Tibial nerve (tissue), 4 donors: ENCODE data around the gene ADGRG1. TPM values are rescaled to one million over a fixed set of nuclear protein-coding genes. Genes with fewer than 3 reads are reported as not detected.

Experiments
- DNase-seq, 2 donors: peaks; one replicate each; pipeline ENCODE4 v3.0.0-alpha.2; 2019; ENCODE audit warnings: low spot score in 2 of 2
- H3K27ac ChIP-seq, 4 donors: fragments of 200-600 bp; sonication (generic) in 3 of 4; one replicate each; pipeline ENCODE4 v1.5.1; 2017 to 2019; ENCODE audit warnings: mild to moderate bottlenecking in 1 of 4
- H3K27me3 ChIP-seq, 2 donors: fragments of 200-600 bp; sonication (generic) in 1 of 2; one replicate each; pipeline versions ENCODE4 v1.5.1 to v1.6.0; 2017 to 2019
- H3K36me3 ChIP-seq, 3 donors: fragments of 200-600 bp; sonication (generic); one replicate each; pipeline ENCODE4 v1.5.1; 2018 to 2019
- H3K4me1 ChIP-seq, 4 donors: fragments of 200-600 bp; sonication (generic) in 3 of 4; one replicate each; pipeline ENCODE4 v1.5.1; 2017 to 2019
- H3K4me3 ChIP-seq, 4 donors: fragments of 200-600 bp; sonication (generic) in 3 of 4; one replicate each; pipeline ENCODE4 v1.5.1; 2017 to 2019; ENCODE audit warnings: mild to moderate bottlenecking in 1 of 4, moderate library complexity in 1 of 4
- H3K9me3 ChIP-seq, 4 donors: fragments of 200-600 bp; sonication (generic) in 3 of 4; one replicate each; pipeline ENCODE4 v1.5.1; 2017 to 2019
- EP300 ChIP-seq, 2 donors: sonication (generic); formaldehyde crosslinking; IDR thresholded peaks; one replicate each; pipeline ENCODE4 v1.6.1; 2017; ENCODE audit warnings: antibody characterized with exemption in 2 of 2, mild to moderate bottlenecking in 1 of 2
- POLR2A ChIP-seq, 2 donors: fragments of 450-650 bp; IDR thresholded peaks; one replicate each; pipeline ENCODE4 v1.6.1; 2017; ENCODE audit warnings: antibody characterized with exemption in 2 of 2, mild to moderate bottlenecking in 2 of 2, moderate library complexity in 2 of 2
- WGBS, 2 donors: methylation state at CpG; one replicate each; pipeline ENCODE4 v1.1.5; 2018; 5-methylcytosine and 5-hydroxymethylcytosine counted together
- total RNA-seq, 4 donors: library from RNA; depleted of rRNA; stranded (reverse); fragments of >200 nt; gene quantifications; one replicate each; pipeline ENCODE4 v1.1.0, GENCODE V29; 2016
- TF ChIP-seq, protein P1 (sequence below), 5 experiments: fragments of 200-600 bp in 3 of 5; fragments of 450-650 bp in 2 of 5; sonication (generic) in 3 of 5; IDR thresholded peaks; one replicate each; pipeline ENCODE4 v1.5.1; 2016 to 2019; ENCODE audit warnings: antibody characterized with exemption in 5 of 5, mild to moderate bottlenecking in 3 of 5, moderate library complexity in 2 of 5

The ADGRG1 gene
- total RNA-seq, 4 donors from 2014 or later = 9.0 to 59.4 (median 41.8) TPM

DNA sequence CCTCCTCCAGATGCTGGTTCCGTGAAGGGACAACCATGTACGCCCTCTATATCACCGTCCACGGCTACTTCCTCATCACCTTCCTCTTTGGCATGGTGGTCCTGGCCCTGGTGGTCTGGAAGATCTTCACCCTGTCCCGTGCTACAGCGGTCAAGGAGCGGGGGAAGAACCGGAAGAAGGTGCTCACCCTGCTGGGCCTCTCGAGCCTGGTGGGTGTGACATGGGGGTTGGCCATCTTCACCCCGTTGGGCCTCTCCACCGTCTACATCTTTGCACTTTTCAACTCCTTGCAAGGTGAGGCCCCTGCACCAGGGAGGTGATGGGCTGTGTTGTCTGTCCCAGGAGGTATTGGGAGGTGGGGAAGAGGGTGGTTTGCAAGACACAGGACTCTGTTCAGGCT lies 57.2 kb downstream of the ADGRG1 start:
- Histone ChIP-seq H3K27ac (no peak overlapping the region), H3K27me3 (no peaks in the 10 kb centered on the region), H3K36me3 (no peaks in the 10 kb centered on the region), H3K9me3 (no peaks in the 10 kb centered on the region), H3K4me3 (no peak overlapping the region), H3K4me1 (no peaks in the 10 kb centered on the region)
- WGBS, 2 donors = 87% methylated on average over 11 of the region's 11 CpGs
- TF ChIP-seq, protein P1, sequence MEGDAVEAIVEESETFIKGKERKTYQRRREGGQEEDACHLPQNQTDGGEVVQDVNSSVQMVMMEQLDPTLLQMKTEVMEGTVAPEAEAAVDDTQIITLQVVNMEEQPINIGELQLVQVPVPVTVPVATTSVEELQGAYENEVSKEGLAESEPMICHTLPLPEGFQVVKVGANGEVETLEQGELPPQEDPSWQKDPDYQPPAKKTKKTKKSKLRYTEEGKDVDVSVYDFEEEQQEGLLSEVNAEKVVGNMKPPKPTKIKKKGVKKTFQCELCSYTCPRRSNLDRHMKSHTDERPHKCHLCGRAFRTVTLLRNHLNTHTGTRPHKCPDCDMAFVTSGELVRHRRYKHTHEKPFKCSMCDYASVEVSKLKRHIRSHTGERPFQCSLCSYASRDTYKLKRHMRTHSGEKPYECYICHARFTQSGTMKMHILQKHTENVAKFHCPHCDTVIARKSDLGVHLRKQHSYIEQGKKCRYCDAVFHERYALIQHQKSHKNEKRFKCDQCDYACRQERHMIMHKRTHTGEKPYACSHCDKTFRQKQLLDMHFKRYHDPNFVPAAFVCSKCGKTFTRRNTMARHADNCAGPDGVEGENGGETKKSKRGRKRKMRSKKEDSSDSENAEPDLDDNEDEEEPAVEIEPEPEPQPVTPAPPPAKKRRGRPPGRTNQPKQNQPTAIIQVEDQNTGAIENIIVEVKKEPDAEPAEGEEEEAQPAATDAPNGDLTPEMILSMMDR (IDR thresholded peaks at IDR 0.05) = no peak
- TF ChIP-seq POLR2A (IDR thresholded peaks at IDR 0.05) = no peak
- no peak for TF ChIP-seq EP300 (IDR thresholded peaks at IDR 0.05)
- no peak for DNase-seq

DNA sequence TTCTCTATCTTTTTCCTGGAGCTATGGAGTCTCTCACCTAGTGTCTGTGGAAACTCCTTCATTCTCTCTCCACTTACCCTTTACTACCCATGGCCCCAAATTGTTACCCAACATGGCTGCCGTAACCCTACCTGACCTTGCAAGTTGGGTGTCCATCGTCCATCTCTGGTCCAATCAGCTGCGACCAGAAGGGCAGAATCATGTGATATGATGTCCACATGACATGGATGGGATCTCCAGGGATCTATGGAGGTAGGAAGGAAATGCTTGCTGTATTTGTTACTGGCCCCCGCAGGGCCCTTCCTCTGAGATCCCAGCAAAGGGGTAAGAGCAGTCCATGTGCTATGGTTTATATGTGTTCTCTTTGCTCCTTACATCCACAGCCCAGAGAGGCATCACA lies 58.1 kb downstream of the ADGRG1 start:
- H3K36me3 ChIP-seq = no peaks in the 10 kb centered on the region
- H3K4me1 ChIP-seq = no peaks in the 10 kb centered on the region
- no peaks in the 10 kb centered on the region for H3K9me3 ChIP-seq
- 33 to 58% methylated on average over 4 of the region's 4 CpGs for WGBS, 2 donors
- no peak for DNase-seq
- H3K27ac ChIP-seq = no peak overlapping the region
- H3K27me3 ChIP-seq = no peaks in the 10 kb centered on the region
- TF ChIP-seq, protein P1 (IDR thresholded peaks at IDR 0.05) = no peak
- TF ChIP-seq POLR2A (IDR thresholded peaks at IDR 0.05) (no peak), EP300 (IDR thresholded peaks at IDR 0.05) (no peak)
- H3K4me3 ChIP-seq = no peak overlapping the region

DNA sequence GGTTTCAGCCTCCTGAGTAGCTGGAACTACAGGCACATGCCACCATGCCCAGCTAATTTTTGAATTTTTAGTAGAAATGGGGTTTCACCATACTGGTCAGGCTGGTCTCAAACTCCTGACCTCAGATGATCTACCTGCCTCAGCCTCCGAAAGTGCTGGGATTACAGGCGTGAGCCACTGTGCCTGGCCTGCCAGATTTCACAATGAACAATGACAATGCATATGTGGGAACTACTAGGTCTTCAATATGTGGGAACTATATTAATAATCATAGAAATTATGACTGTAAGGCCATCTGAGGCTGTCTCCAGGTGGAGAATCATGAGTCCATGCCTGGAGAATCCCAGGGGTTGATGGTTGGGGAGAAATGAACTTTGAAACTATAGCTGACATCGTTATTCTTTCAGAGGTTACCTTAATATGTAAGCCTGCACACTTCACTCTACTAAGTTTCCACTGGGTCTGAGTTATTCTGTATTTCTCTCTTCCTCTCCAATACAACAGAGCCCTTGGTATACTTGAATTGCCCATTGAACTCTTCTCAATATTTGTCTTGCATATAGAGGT lies 59.0 kb downstream of the ADGRG1 start:
- no peak for TF ChIP-seq POLR2A (IDR thresholded peaks at IDR 0.05)
- TF ChIP-seq EP300 (IDR thresholded peaks at IDR 0.05) = no peak
- TF ChIP-seq, protein P1 (IDR thresholded peaks at IDR 0.05) = no peak

DNA sequence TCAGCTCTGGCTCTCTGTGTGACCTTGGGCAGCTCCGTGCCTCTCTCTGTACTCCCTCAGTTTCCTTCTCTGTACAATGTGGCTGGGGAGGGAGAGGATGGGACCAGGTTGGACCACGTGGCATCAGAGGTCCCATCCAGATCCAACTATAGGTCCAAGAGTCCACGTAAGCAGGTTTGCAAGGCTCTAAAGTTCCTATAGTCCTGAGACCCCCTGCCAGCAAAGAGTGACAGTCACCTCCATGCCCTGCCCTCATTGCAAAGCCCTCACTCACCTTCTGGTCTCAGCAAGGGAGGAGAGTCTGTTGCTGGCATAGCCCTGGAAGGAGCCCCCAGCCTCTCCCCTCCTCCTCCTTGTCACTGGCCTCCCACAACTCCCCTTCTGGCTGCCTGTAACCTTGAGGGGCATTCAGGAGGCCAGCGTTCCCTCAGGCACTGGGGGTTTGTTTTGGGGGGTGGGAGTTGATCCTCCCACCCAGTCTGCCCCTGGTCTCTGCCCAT lies 60.1 kb downstream of the ADGRG1 start:
- no peak for DNase-seq
- no peaks in the 10 kb centered on the region for H3K4me1 ChIP-seq
- 62 to 65% methylated on average over 4 of the region's 4 CpGs for WGBS, 2 donors
- no peaks in the 10 kb centered on the region for H3K9me3 ChIP-seq
- no peaks in the 10 kb centered on the region for H3K36me3 ChIP-seq
- TF ChIP-seq EP300 (IDR thresholded peaks at IDR 0.05) (no peak), POLR2A (IDR thresholded peaks at IDR 0.05) (no peak)
- TF ChIP-seq, protein P1 (IDR thresholded peaks at IDR 0.05) = no peak
- H3K27me3 ChIP-seq = no peaks in the 10 kb centered on the region
- no peak overlapping the region for H3K4me3 ChIP-seq
- H3K27ac ChIP-seq = no peak overlapping the region

More for the DNA sequence above, 59.0 kb downstream of the ADGRG1 start:
- no peaks in the 10 kb centered on the region for H3K4me1 ChIP-seq
- 87 to 90% methylated on average over 3 of the region's 3 CpGs for WGBS, 2 donors
- no peaks in the 10 kb centered on the region for H3K9me3 ChIP-seq
- no peaks in the 10 kb centered on the region for H3K27me3 ChIP-seq
- H3K36me3 ChIP-seq = no peaks in the 10 kb centered on the region
- no peak overlapping the region for H3K4me3 ChIP-seq
- DNase-seq = no peak
- H3K27ac ChIP-seq = no peak overlapping the region

DNA sequence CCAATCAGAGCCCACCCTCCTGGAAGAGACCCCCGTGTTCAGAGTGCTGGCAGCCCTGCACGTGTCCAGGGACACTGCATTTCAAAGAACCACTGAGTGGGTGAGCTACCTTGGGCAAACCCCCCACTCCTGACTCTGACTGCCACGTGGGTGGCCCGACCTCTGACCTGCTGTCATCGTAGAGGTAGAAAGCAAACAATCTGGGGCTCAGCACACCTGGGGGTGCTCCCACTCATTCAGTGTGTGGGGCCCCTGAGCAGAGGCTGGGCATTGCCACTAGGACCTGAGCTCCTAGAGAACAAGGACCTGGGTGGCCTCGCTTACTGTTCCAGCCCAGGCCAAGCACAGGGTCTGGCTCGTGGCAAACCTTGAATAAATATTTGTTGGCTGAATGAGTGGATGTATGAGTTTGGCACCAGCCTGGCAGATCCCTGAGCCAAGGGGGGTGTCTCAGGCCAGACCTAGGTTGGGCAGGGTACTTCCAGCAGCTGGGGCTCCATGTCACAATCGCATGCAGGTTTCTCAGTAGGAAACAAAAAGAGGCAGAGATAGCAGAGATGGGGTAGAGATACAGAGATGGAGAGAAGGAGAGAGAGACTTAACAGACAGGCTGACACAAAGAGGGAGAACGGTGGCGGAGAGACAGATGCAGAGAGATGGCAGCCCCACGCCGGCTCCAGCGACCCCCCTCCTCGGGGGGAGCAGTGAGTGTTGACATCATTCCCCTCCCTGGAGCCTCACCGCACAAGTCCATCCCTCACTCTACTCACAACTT lies 60.7 kb downstream of the ADGRG1 start:
- Histone ChIP-seq H3K4me1 (no peaks in the 10 kb centered on the region), H3K27me3 (no peaks in the 10 kb centered on the region), H3K4me3 (no peak overlapping the region), H3K27ac (no peak overlapping the region), H3K36me3 (no peaks in the 10 kb centered on the region), H3K9me3 (no peaks in the 10 kb centered on the region)
- TF ChIP-seq EP300 (IDR thresholded peaks at IDR 0.05) (no peak), POLR2A (IDR thresholded peaks at IDR 0.05) (no peak)
- TF ChIP-seq, protein P1 (IDR thresholded peaks at IDR 0.05) = no peak
- WGBS, 2 donors = 40 to 41% methylated on average over 10 to 15 of the region's 15 CpGs
- no peak for DNase-seq
